OCI-LY3 (cell line): ENCODE results near the gene NLN.

Experiments
- H2AFZ ChIP-seq: fragments of 200-600, 300-600 bp; shearing (Covaris generic); 2 replicates; pipeline ENCODE4 v1.6.0; 2014; ENCODE audit warnings: antibody characterized with exemption, low read depth, low read length
- H3K27ac ChIP-seq: fragments of 200-600, 300-600 bp; sonication (generic); 2 replicates; pipeline ENCODE4 v1.5.1; 2014; ENCODE audit warnings: mild to moderate bottlenecking, low read length, moderate library complexity, mixed read lengths
- H3K27me3 ChIP-seq: fragments of 200-600, 300-600 bp; sonication (generic); 2 replicates; pipeline ENCODE4 v1.6.1; 2014; ENCODE audit warnings: low read depth, low read length, mixed read lengths
- H3K36me3 ChIP-seq: fragments of 200-600, 300-600 bp; sonication (generic); replicated peaks from 2 replicates; pipeline ENCODE3; 2014; ENCODE audit warnings: low read depth, low read length, mixed read lengths
- H3K4me1 ChIP-seq: fragments of 300-600, 200-600 bp; sonication (generic); 2 replicates; pipeline ENCODE4 v1.6.1; 2014; ENCODE audit warnings: low read length, mixed read lengths
- H3K4me2 ChIP-seq: fragments of 200-600, 300-600 bp; sonication (generic); 2 replicates; pipeline ENCODE4 v1.6.1; 2014; ENCODE audit warnings: low read length, mixed read lengths
- H3K4me3 ChIP-seq: fragments of 300-600, 200-600 bp; sonication (generic); 2 replicates; pipeline ENCODE4 v1.5.1; 2014; ENCODE audit warnings: antibody characterized with exemption, mild to moderate bottlenecking, low read length, moderate library complexity
- H3K79me2 ChIP-seq: fragments of 300-600, 200-600 bp; shearing (Covaris generic); 2 replicates; pipeline ENCODE4 v1.6.1; 2014; ENCODE audit warnings: mild to moderate bottlenecking, low read length, mixed read lengths
- H3K9ac ChIP-seq: fragments of 300-600, 200-600 bp; shearing (Covaris generic); 2 replicates; pipeline ENCODE4 v1.6.0; 2014; ENCODE audit warnings: mild to moderate bottlenecking, low read length, moderate library complexity
- H3K9me3 ChIP-seq: fragments of 200-600, 300-600 bp; shearing (Covaris generic); 2 replicates; pipeline ENCODE4 v1.6.1; 2014; ENCODE audit warnings: low read length, mixed read lengths; ENCODE audit not compliant: insufficient read depth
- H4K20me1 ChIP-seq: fragments of 200-600, 300-600 bp; sonication (generic); 2 replicates; pipeline ENCODE4 v1.6.1; 2016; ENCODE audit warnings: low read length, mixed read lengths; ENCODE audit not compliant: insufficient read depth
- CTCF ChIP-seq: fragments of 200-600, 300-600 bp; sonication (generic); IDR thresholded peaks from 2 replicates; pipeline ENCODE4 v1.5.1; 2014; ENCODE audit warnings: antibody characterized with exemption, low read length, low read depth
- EZH2phosphoT487 ChIP-seq: fragments of 200-600 bp; shearing (Covaris generic); IDR thresholded peaks from 2 replicates; pipeline ENCODE4 v1.6.1; 2018; ENCODE audit warnings: antibody characterized with exemption, mixed run types, low read depth

NLN gene

GRCh38 chr5:65682148-65682547 lies 39.9 kb upstream of the NLN start:
- no peak overlapping the region for H3K27ac ChIP-seq
- H3K4me1 ChIP-seq: no peaks in the 10 kb centered on the region
- H3K36me3 ChIP-seq: peaks cover 15% of the 10 kb centered on the region
- no peak overlapping the region for H3K4me3 ChIP-seq
- no peaks in the 10 kb centered on the region for H3K9me3 ChIP-seq
- no peaks in the 10 kb centered on the region for H3K27me3 ChIP-seq
- H3K79me2 ChIP-seq: no peaks in the 10 kb centered on the region
- H3K4me2 ChIP-seq: no peak overlapping the region
- H2AFZ ChIP-seq: no peak overlapping the region
- no peak overlapping the region for H3K9ac ChIP-seq
- TF ChIP-seq CTCF: no peak
- no peak for TF ChIP-seq EZH2phosphoT487
- H4K20me1 ChIP-seq: no peaks in the 10 kb centered on the region

GRCh38 chr5:65693121-65693520 lies 28.9 kb upstream of the NLN start:
- Histone ChIP-seq H3K36me3 (peaks cover 15% of the 10 kb centered on the region), H2AFZ (no peak overlapping the region), H3K27ac (no peak overlapping the region), H3K9ac (no peak overlapping the region), H3K27me3 (no peaks in the 10 kb centered on the region), H3K79me2 (no peaks in the 10 kb centered on the region), H3K4me1 (peaks cover 22% of the 10 kb centered on the region), H3K4me3 (no peak overlapping the region), H3K4me2 (no peak overlapping the region), H4K20me1 (no peaks in the 10 kb centered on the region), H3K9me3 (no peaks in the 10 kb centered on the region)
- TF ChIP-seq CTCF: no peak
- no peak for TF ChIP-seq EZH2phosphoT487

- no peaks in the 10 kb centered on the region for H3K27me3 ChIP-seq
- no peaks in the 10 kb centered on the region for H3K79me2 ChIP-seq
- H3K4me3 ChIP-seq: peak overlapping the region; percentile 27
- no peak overlapping the region for H2AFZ ChIP-seq
- peak overlapping the region; percentile 76 for H3K27ac ChIP-seq
- peaks cover 22% of the 10 kb centered on the region for H3K4me1 ChIP-seq
- H4K20me1 ChIP-seq: no peaks in the 10 kb centered on the region
- TF ChIP-seq CTCF (no peak), EZH2phosphoT487 (no peak)
- H3K36me3 ChIP-seq: peaks cover 27% of the 10 kb centered on the region
- H3K4me2 ChIP-seq: peak overlapping the region; percentile 62
- no peaks in the 10 kb centered on the region for H3K9me3 ChIP-seq
- H3K9ac ChIP-seq: peak overlapping the region; percentile 38
These were observed 26.7 kb upstream of the NLN start for GRCh38 chr5:65695162-65695755.

GRCh38 chr5:65695896-65696295 lies 26.1 kb upstream of the NLN start:
- H3K27me3 ChIP-seq: no peaks in the 10 kb centered on the region
- 0 out of 2 replicates have a peak overlapping the region, but pooled peaks have one; percentile 24 for H3K9ac ChIP-seq
- H3K4me3 ChIP-seq: peak overlapping the region; percentile 27
- peaks cover 22% of the 10 kb centered on the region for H3K4me1 ChIP-seq
- H2AFZ ChIP-seq: no peak overlapping the region
- no peaks in the 10 kb centered on the region for H3K9me3 ChIP-seq
- TF ChIP-seq CTCF: no peak
- TF ChIP-seq EZH2phosphoT487: no peak
- H3K79me2 ChIP-seq: no peaks in the 10 kb centered on the region
- peak overlapping the region; percentile 76 for H3K27ac ChIP-seq
- peak overlapping the region; percentile 62 for H3K4me2 ChIP-seq
- H4K20me1 ChIP-seq: no peaks in the 10 kb centered on the region
- peaks cover 27% of the 10 kb centered on the region for H3K36me3 ChIP-seq
